Measurements from ENCODE around the gene MYO9B.

MYO9B gene

GRCh38 chr19:17075035-17075863 lies at the start of gene MYO9B, which contains the start of gene HAUS8:
Gene MYO9B (plus strand): TSS chr19:17075777. CDS start chr19:17101718, 25,941 bp downstream.
Gene HAUS8 (minus strand): TSS chr19:17075452. CDS start chr19:17075422, 30 bp downstream.
- peak; percentile 99 for DNase-seq

- no peak for DNase-seq
Measured at GRCh38 chr19:17025991-17026658, 49.5 kb upstream of the MYO9B start.

- no peak for DNase-seq
Measured at GRCh38 chr19:17026706-17027534, 48.7 kb upstream of the MYO9B start, which contains the start of gene CPAMD8. Gene CPAMD8 (minus strand): TSS chr19:17026810. CDS start chr19:17026642, 168 bp downstream.

GRCh38 chr19:17027535-17027975 lies 48.0 kb upstream of the MYO9B start:
- DNase-seq: no peak

- DNase-seq: no peak
Measured at GRCh38 chr19:17031741-17032140, 43.8 kb upstream of the MYO9B start.

- DNase-seq: no peak
Measured at GRCh38 chr19:17035842-17036424, 39.6 kb upstream of the MYO9B start.

GRCh38 chr19:17036640-17037039 lies 38.9 kb upstream of the MYO9B start:
- no peak for DNase-seq

- no peak for DNase-seq
Measured at GRCh38 chr19:17037184-17037583, 38.4 kb upstream of the MYO9B start.

- DNase-seq: no peak
Measured at GRCh38 chr19:17037966-17038500, 37.5 kb upstream of the MYO9B start.

GRCh38 chr19:17041976-17042375 lies 33.6 kb upstream of the MYO9B start:
- no peak for DNase-seq

- no peak for DNase-seq
Measured at GRCh38 chr19:17043744-17044143, 31.8 kb upstream of the MYO9B start.

- no peak for DNase-seq
Measured at GRCh38 chr19:17045907-17046502, 29.6 kb upstream of the MYO9B start.

- DNase-seq: no peak
Measured at GRCh38 chr19:17048885-17049453, 26.6 kb upstream of the MYO9B start.

GRCh38 chr19:17049711-17050280 lies 25.8 kb upstream of the MYO9B start:
- DNase-seq: no peak

- no peak for DNase-seq
Measured at GRCh38 chr19:17052439-17052838, 23.1 kb upstream of the MYO9B start.

- no peak for DNase-seq
Measured at GRCh38 chr19:17054746-17055145, 20.8 kb upstream of the MYO9B start.

GRCh38 chr19:17055636-17056035 lies 19.9 kb upstream of the MYO9B start:
- DNase-seq: no peak

- DNase-seq: no peak
Measured at GRCh38 chr19:17058236-17058635, 17.3 kb upstream of the MYO9B start.

GRCh38 chr19:17060802-17061201 lies 14.8 kb upstream of the MYO9B start:
- DNase-seq: no peak

- no peak for DNase-seq
Measured at GRCh38 chr19:17061205-17061604, 14.4 kb upstream of the MYO9B start.

GRCh38 chr19:17061691-17062090 lies 13.9 kb upstream of the MYO9B start:
- no peak for DNase-seq

All from activated CD4-positive, alpha-beta T cell treated with anti-CD3 and anti-CD28 coated beads, Interleukin-2, amount 50 U/mL, for 4 hours (primary cell).